Measurements from ENCODE around the gene MX2.

DNA sequence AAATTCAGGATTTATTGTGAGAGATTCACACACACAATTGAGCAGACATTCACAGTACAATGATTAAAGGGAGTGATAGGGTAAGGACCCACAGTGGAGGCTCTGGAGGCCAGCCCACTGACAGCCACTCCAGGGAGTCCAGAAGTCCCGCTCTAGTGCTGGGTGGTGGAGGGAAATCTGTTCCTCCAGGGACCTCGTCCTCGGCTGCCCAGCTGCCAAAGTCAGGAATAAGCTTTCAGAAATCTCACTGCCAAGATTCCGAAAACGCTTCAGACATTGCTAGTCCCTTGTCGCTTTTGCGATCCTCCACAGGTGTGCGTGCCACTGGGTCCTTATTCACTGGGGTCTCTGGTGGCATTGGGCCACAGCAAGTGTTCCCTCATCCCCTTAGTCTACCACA is 66.5 kb downstream of the MX2 start:
- TF ChIP-seq CEBPB (tag; IDR thresholded peaks at IDR 0.05) = no peak
- TF ChIP-seq, protein P1, sequence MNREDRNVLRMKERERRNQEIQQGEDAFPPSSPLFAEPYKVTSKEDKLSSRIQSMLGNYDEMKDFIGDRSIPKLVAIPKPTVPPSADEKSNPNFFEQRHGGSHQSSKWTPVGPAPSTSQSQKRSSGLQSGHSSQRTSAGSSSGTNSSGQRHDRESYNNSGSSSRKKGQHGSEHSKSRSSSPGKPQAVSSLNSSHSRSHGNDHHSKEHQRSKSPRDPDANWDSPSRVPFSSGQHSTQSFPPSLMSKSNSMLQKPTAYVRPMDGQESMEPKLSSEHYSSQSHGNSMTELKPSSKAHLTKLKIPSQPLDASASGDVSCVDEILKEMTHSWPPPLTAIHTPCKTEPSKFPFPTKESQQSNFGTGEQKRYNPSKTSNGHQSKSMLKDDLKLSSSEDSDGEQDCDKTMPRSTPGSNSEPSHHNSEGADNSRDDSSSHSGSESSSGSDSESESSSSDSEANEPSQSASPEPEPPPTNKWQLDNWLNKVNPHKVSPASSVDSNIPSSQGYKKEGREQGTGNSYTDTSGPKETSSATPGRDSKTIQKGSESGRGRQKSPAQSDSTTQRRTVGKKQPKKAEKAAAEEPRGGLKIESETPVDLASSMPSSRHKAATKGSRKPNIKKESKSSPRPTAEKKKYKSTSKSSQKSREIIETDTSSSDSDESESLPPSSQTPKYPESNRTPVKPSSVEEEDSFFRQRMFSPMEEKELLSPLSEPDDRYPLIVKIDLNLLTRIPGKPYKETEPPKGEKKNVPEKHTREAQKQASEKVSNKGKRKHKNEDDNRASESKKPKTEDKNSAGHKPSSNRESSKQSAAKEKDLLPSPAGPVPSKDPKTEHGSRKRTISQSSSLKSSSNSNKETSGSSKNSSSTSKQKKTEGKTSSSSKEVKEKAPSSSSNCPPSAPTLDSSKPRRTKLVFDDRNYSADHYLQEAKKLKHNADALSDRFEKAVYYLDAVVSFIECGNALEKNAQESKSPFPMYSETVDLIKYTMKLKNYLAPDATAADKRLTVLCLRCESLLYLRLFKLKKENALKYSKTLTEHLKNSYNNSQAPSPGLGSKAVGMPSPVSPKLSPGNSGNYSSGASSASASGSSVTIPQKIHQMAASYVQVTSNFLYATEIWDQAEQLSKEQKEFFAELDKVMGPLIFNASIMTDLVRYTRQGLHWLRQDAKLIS (CRISPR knock-in tag; IDR thresholded peaks at IDR 0.05) = no peak
- TF ChIP-seq CTCF (IDR thresholded peaks at IDR 0.05 in 2 of 3, conservative IDR thresholded peaks at IDR 0.05 in 1 of 3; ENCODE audit: insufficient read depth in 2 of 3, low read depth in 1 of 3, low read length in 3 of 3) = no peak
- TF ChIP-seq TAF7 (tag; IDR thresholded peaks at IDR 0.05) = no peak
- no peak for TF ChIP-seq SPI1 (IDR thresholded peaks at IDR 0.05; ENCODE audit: borderline replicate concordance, low read depth, low read length)
- no peak for TF ChIP-seq XRCC5 (IDR thresholded peaks at IDR 0.05; ENCODE audit: low read depth, low read length)
- TF ChIP-seq DMBX1 (CRISPR knock-in tag; IDR thresholded peaks at IDR 0.05; ENCODE audit: borderline replicate concordance) = no peak

All from K562 (cell line).